ENCODE measurements around the gene ENTHD1. TPM values are rescaled to one million over a fixed set of nuclear protein-coding genes. Genes with fewer than 3 reads are reported as not detected.

The ENTHD1 gene
- total and polyA plus RNA-seq, 10 donors, result 0.09 to 0.59 (median 0.14) TPM; not detected in 5

- intact Hi-C loops (cut with DNase I; ENCODE audit: low total_unique reads), result loop anchor here (5.0 kb wide), 1 partner anchor 39 kb away; no protein-coding TSS in a partner anchor
- H3K27me3 ChIP-seq (replicated peaks in 1 of 7), result no peaks in the 10 kb centered on the region
- peak overlapping the region in 4 of 8 donors; percentile 43 to 65 (median 53) for H3K27ac ChIP-seq
- no peaks in the 10 kb centered on the region for H3K9me3 ChIP-seq
- no peak for DNase-seq
- no peak for TF ChIP-seq POLR2AphosphoS5 (IDR thresholded peaks at IDR 0.05)
- TF ChIP-seq CTCF (IDR thresholded peaks at IDR 0.05 in 8 of 11, conservative IDR thresholded peaks at IDR 0.05 in 3 of 11), result no peak
- no peak for TF ChIP-seq POLR2A (IDR thresholded peaks at IDR 0.05)
- WGBS, 5 donors, result 46 to 54% (median 50%) methylated on average over 6 of the region's 6 CpGs
- peaks cover 2 to 88% (median 54%) of the 10 kb centered on the region in 6 donors for H3K4me1 ChIP-seq
- no peaks in the 10 kb centered on the region for H3K36me3 ChIP-seq
- H3K4me3 ChIP-seq, result no peak overlapping the region
Observed at GRCh38 chr22:39936523-39937145, 43.1 kb upstream of the ENTHD1 start.

GRCh38 chr22:39935612-39936011 is 42.1 kb upstream of the ENTHD1 start:
- TF ChIP-seq POLR2A (IDR thresholded peaks at IDR 0.05) (no peak), CTCF (IDR thresholded peaks at IDR 0.05 in 8 of 11, conservative IDR thresholded peaks at IDR 0.05 in 3 of 11) (no peak), POLR2AphosphoS5 (IDR thresholded peaks at IDR 0.05) (no peak)
- no peaks in the 10 kb centered on the region for H3K9me3 ChIP-seq
- no peaks in the 10 kb centered on the region for H3K36me3 ChIP-seq
- peak overlapping the region in 4 of 8 donors; percentile 43 to 61 (median 46) for H3K27ac ChIP-seq
- intact Hi-C loops (cut with DNase I; ENCODE audit: low total_unique reads), result loop anchor here (5.0 kb wide), 1 partner anchor 38 kb away; no protein-coding TSS in a partner anchor
- DNase-seq, result no peak
- H3K4me1 ChIP-seq, result peaks cover 2 to 87% (median 61%) of the 10 kb centered on the region in 6 donors
- H3K27me3 ChIP-seq (replicated peaks in 1 of 7), result no peaks in the 10 kb centered on the region
- no peak overlapping the region for H3K4me3 ChIP-seq
- 72 to 80% (median 75%) methylated on average over 6 of the region's 6 CpGs for WGBS, 5 donors

DNA sequence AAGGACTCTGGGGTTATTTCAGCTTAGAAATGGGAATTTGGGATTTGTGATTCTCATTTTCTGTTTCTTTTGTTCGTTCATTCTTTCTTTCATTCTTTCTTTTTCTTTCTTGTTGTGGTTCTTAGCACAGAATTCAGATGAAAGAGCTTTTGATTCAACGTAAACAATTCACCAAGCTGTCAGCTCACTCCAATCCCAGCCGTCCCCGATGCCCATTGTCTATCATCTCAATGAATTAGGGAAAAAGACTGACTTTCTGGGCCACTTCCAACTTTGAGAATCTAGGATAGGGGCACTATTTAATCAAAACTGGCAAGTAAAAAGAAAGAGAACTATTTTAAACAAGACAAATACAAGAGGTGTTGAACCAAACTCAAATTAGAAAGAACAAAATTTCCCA is 41.6 kb upstream of the ENTHD1 start:
- Histone ChIP-seq H3K4me3 (no peak overlapping the region), H3K36me3 (no peaks in the 10 kb centered on the region), H3K4me1 (peaks cover 2 to 92% (median 59%) of the 10 kb centered on the region in 6 donors), H3K9me3 (no peaks in the 10 kb centered on the region), H3K27me3 (replicated peaks in 1 of 7) (no peaks in the 10 kb centered on the region), H3K27ac (peak overlapping the region in 3 of 8 donors; percentile 43 to 61 (median 46))
- 65 to 82% (median 81%) methylated on average over 4 of the region's 4 CpGs for WGBS, 5 donors
- no peak for TF ChIP-seq CTCF (IDR thresholded peaks at IDR 0.05 in 8 of 11, conservative IDR thresholded peaks at IDR 0.05 in 3 of 11)
- no peak for TF ChIP-seq POLR2A (IDR thresholded peaks at IDR 0.05)
- TF ChIP-seq POLR2AphosphoS5 (IDR thresholded peaks at IDR 0.05), result no peak
- intact Hi-C loops (cut with DNase I; ENCODE audit: low total_unique reads), result loop anchor here (5.0 kb wide), 1 partner anchor 38 kb away; no protein-coding TSS in a partner anchor
- DNase-seq, result no peak

DNA sequence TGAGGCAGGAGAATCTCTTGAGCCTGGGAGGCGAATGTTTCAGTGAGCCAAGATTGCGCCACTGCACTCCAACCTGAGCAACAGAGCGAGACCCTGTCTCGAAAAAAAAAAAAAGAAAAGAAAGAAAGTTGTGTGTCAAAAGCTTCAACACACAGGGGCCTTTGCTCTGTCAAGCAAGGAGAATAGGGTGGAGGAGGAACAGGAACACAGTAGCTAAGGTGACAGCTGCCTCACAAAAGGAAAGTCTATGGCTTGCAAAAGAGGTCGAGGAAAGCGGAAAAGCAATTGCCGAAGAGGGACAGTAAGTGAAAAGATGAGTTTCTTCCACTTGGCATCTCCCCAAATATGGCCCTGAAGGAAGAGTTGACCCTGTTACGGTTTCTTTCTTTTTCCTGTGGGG is 40.2 kb upstream of the ENTHD1 start:
- Histone ChIP-seq H3K27ac (peak overlapping the region in 7 of 8 donors; percentile 2 to 66 (median 15)), H3K4me1 (peaks cover 2 to 100% (median 69%) of the 10 kb centered on the region in 6 donors), H3K4me3 (peak overlapping the region in 1 of 8 donors; percentile 8), H3K36me3 (no peaks in the 10 kb centered on the region), H3K9me3 (no peaks in the 10 kb centered on the region), H3K27me3 (replicated peaks in 1 of 7) (no peaks in the 10 kb centered on the region)
- DNase-seq, result no peak
- TF ChIP-seq CTCF (IDR thresholded peaks at IDR 0.05 in 8 of 11, conservative IDR thresholded peaks at IDR 0.05 in 3 of 11) (no peak), POLR2AphosphoS5 (IDR thresholded peaks at IDR 0.05) (no peak), POLR2A (IDR thresholded peaks at IDR 0.05) (no peak)
- 47 to 57% (median 54%) methylated on average over 8 of the region's 8 CpGs for WGBS, 5 donors
- intact Hi-C loops (cut with DNase I; ENCODE audit: low total_unique reads), result no loop called here
